Measurements from ENCODE around the gene ZNF319.

The ZNF319 gene

GRCh38 chr16:58036943-58037342 lies 36.5 kb upstream of the ZNF319 start:
- DNase-seq = no peak

DNA sequence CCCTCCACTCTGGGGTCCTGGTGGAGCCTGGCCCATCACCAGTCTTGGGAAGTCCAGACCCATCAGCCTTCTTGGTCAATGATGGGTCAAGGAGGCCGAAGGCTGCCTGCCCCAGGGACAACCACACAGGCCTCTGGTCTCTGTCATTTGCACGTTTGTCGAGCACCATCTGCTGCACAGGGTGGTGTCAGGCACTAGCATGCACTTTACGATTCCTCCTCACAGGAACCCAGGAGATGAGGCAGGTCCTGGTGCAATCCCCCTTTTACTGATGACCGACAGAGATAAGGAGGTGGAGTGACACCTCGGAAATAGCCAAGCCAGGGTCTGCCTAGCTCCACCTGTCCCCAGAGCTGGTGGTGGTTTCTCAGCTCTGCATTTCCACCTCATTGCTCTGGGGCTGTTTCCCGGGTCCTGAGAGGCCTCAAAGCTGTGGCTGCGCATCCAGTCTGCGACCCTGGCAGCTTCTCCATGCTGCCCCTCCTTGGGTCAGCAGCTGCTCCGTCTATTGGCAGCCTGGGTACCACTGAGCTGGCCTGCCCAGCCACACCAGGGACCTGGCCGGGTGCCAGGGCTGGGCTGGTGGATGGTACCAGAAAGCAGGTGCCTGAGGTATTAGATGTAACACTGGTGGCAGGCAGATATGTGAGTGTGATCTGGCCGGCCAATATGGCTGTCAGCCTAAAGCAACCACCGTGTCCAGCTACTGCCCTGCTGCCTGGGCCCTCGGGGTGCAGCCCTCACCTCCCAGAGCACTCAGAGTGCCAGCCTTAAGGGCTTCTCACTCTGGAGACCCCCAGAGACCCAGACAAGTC lies 35.1 kb upstream of the ZNF319 start:
- no peak for DNase-seq

DNA sequence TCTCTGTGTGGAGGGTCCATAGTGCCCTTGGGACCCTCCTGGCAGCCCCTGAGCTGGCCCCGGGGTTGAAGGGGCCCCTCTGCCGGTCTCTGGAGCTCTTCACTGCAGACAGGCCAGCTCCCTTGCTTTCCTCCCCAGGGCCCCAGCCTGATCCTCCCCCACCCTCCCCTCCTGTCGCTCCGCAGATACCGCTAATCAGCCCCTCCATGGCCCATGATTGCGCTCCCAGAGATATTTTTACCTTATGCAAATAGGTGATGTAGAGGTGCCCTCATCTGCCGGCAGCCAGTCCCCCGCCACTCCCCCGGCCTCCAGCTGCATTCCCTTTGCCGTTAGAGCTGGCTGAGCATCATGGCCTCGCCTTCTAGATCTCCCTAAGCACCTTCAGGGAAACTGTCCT lies 34.3 kb upstream of the ZNF319 start:
- DNase-seq = no peak

GRCh38 chr16:58034128-58034685 lies 33.7 kb upstream of the ZNF319 start:
- DNase-seq = no peak

GRCh38 chr16:58032710-58033293 lies 32.3 kb upstream of the ZNF319 start:
- DNase-seq = no peak

- DNase-seq = no peak
These were observed 30.7 kb upstream of the ZNF319 start for GRCh38 chr16:58031016-58031800.

DNA sequence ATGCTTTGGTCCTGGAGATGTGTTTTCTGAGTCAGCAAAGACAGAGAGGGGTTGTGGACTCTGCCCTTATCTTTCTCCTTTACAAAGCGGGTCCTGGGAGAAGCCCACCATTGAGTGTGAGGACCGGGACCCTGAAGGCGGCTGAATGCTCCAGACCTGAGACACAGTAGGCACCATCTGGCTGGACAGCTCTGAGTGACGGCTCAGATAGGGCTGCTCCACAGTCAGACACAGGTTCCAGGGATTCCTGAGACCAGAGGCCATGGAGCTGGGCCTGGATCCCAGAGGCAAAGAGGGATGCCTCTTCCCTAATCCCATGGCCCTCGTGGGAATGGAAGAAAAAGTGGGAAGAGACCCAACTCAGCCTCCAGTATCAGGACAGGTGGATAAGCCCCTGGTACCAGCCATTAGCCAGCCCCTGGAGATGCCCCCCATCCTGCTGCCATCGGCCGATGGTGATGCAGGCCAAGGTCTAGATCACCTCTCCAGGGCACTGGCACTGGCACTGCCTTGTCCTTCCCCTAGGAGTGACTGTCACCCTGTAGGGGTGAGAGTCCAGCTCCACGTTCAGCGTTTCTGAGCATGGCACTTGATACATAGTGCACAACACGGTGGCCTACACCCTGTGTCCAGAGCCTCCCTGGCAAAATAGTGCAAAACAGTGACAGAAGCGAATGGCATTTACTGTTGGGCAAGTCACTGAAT lies 29.8 kb upstream of the ZNF319 start:
- DNase-seq = no peak

DNA sequence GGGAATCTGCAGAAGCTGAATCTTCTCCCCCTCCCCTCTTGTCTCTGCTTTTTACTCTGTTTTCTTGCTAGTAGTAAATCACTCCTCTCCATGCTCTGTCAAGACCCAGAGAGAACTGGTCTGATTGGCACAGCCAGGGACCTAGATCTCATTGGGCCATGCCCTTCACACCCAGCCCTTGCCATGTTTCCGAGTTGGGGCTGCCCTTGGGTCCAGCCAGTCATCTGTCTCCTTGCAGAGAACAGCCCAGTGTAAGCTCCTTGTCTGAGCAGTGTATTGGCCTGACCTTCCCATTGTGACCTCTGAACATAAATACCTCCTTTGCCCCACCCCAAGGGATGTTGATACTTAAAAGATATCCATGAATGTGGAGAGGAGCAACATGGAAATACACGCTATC lies 28.9 kb upstream of the ZNF319 start:
- no peak for DNase-seq

- DNase-seq = no peak
These were observed 28.1 kb upstream of the ZNF319 start for GRCh38 chr16:58028541-58029070.

- no peak for DNase-seq
These were observed 27.5 kb upstream of the ZNF319 start for GRCh38 chr16:58027916-58028455.

DNA sequence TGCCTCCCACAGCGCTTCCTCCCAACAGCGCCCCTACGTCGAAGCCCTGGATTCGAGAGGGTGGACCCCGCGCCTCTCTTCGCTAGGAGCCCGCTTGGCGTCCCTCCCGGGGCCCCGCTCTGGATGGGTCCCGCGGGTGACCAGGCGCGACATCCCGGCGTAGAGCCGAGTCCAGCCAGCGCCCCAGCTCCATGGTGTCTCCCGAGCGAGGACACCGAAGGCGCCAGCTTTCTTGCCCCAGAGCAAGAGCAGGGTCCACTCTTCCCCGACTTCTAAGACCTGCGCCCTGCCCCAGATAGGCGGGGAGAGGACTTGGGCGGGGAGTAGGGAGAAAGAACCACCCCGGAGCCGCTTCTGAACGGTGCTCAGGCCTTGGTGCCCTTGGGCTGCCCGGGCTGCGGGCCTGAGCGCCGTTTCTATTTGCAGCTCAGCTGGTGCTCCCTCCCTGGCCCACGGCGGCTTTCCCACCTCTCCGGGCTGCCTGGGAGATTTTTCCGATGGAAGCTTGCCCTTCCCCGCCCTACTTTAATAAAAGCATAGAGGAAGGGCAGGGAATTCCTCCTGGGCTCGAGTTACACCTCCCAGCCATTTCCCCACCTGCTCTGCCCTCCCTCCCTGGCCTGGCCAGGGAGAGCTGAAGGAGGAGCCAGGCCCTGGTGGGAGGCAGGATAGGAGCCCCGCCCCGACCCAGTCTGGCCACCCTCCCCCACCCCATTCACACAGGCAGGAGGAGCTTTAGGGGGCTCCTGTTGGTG lies 26.9 kb upstream of the ZNF319 start:
- no peak for DNase-seq

DNA sequence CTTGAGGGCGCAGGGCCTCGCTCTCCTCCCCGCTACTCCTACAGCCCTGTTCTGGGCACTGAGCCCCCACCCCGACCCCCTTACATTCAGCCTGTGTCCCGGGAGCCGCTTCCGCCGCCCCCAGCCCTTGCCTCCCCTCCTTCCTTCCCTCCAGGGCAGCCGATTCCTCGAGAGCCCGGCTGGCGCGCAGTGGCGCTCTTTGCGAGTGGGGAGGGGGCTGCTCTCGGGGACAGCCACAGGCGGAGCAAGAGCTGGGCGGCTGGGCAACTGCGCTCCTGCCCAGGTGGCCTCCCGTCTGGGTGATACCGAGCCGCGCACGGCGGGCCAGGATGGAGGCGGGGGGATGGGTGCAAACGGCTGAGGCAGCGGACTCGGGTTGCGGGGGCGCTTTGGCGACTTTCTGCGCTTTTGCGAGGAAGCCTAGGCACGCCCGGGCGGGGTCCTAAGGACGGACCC lies 26.3 kb upstream of the ZNF319 start:
- no peak for DNase-seq

DNA sequence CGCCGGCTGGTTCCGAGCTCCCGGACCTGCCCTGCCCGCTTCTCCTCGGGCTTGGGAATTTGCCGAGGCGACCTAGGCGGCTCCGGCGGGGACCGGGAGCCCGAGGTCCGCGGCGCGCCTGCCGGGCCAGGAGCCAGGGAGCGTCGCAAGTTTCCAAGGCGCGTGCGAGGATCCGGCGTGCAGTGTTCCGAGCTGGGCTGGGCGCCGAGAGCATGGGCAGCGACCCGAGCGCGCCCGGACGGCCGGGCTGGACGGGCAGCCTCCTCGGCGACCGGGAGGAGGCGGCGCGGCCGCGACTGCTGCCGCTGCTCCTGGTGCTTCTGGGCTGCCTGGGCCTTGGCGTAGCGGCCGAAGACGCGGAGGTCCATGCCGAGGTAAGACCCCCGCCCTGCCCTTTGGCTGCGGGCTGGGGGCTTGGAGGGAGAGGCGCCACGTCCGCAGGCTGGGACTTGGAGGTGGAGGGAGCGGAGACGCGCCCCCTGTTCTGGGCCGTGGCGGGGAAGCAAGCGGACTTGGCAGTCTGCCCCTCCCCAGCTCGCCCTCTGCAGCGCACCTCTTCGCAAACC lies 25.8 kb upstream of the ZNF319 start:
- DNase-seq = peak in 1 of 2 donors; percentile 3

- peak; percentile 55 to 58 for DNase-seq
These were observed 25.1 kb upstream of the ZNF319 start, which contains the start of gene MMP15 for GRCh38 chr16:58025351-58026138. Gene MMP15 (plus strand): TSS chr16:58025754. CDS start chr16:58026351, 597 bp downstream.

GRCh38 chr16:58024486-58025350 lies 24.2 kb upstream of the ZNF319 start:
- peak in 1 of 2 donors; percentile 10 for DNase-seq

DNA sequence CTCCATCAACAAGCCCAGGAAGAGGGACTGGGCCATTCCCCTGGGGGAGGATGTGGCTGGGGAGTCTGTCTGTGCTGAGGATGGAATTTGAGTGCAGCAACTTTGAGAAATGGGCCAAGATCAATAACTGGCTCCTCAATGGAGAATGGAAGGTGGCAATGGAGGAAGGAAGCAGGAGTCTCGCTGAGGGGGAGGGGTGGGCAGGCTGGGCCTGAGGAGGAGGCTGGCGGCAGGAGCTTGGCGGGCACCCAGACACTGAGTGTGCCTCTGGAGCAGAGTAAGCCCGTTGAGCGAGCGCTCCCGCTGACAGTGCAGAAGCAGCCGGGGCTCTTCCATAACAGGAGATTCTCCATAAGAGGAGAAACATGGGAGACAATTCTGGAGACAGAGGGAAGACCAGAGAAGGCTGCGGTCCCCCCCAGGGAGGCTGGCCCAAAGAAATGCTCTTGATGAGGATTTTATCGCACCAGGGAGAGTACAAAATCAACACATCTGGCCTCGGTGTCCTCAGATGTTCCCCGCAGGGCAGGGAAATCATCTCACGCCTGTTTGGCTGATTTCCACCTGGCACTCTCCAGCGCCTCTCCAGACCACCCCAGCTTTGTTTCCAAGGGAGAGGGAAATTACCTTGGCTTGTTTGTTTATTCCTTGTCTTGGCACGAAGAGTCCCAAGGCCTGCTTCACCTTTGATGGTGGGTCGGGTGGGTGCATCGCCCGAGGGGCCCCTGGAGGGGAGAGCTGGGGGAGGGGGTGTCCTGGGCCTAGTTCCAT lies 22.3 kb upstream of the ZNF319 start:
- DNase-seq = no peak

DNA sequence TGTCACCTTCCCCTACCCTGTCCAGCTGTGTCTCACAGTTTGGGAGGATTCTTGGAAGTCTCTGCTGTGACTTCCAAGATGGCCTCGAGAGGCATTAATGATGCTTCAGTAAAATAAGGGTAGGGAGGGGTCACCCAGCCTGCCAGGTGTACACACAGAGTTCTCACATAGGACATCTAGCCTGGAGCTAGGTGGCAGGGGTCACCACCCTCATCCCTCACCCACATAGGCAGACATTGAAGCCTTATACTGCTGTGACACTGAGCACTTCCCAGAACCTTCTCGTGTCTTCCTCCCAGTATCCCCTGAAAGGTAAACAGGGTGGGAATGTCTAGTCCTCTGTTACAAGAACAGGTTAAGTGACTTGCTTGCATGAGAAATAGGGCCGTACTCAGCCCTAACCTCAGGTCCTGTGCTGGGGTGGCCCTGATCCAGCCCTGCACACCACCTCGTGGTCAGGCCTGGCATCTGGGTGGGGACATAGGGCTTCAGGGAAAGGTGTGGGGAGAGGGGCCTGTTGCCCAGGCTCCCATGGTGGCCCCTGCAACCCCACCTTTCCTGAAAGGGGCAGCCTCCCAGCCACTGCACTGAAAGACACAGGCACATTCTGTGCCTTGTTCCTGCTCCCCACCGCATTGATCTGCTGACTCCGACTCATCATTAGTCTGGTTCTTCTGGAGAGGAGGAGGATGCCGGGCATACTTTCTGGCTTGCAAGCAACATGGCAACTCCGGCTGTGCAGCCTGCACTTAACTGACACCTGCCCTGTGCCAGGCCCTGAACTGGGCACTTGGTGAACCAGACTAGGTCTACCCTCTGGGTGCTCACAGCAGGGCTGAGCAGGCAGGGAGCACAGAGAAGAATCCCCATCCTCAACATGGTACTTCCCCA lies 21.4 kb upstream of the ZNF319 start:
- no peak for DNase-seq

All from stimulated activated CD4-positive, alpha-beta T cell treated with anti-CD3 and anti-CD28 coated beads, Interleukin-2, amount 100 ng/mL, for 48 hours (primary cell).